Fibroblast of skin of back (primary cell): Measurements from ENCODE around the gene NACC2.
"Not testable (repeated sequence)": the region's sequence is repeated elsewhere in the genome, so short reads cannot be mapped to it uniquely, and the experiment has no call there.

Experiments
- DNase-seq: peaks from one replicate; pipeline ENCODE4 v3.0.0-alpha.2; 2013

NACC2 gene

GRCh38 chr9:136109351-136110081 is 14.4 kb upstream of the NACC2 start:
- DNase-seq: peak; percentile 91

- DNase-seq: no peak
Measured at GRCh38 chr9:136108648-136109266, 13.7 kb upstream of the NACC2 start.

GRCh38 chr9:136107953-136108647 is 13.0 kb upstream of the NACC2 start:
- no peak for DNase-seq

GRCh38 chr9:136107155-136107952 is 12.3 kb upstream of the NACC2 start:
- DNase-seq: no peak

GRCh38 chr9:136105398-136106135 is 10.5 kb upstream of the NACC2 start:
- DNase-seq: peak; percentile 65

- DNase-seq: no peak
Measured at GRCh38 chr9:136104916-136105315, 9.8 kb upstream of the NACC2 start.

- DNase-seq: no peak
Measured at GRCh38 chr9:136104488-136104800, 9.4 kb upstream of the NACC2 start.

- DNase-seq: no peak
Measured at GRCh38 chr9:136103651-136104487, 8.8 kb upstream of the NACC2 start.

- not testable (repeated sequence) for DNase-seq
Measured at GRCh38 chr9:136101615-136102074, 6.6 kb upstream of the NACC2 start.

- no peak for DNase-seq
Measured at GRCh38 chr9:136100700-136101614, 5.9 kb upstream of the NACC2 start.

GRCh38 chr9:136099542-136099941 is 4.5 kb upstream of the NACC2 start:
- no peak for DNase-seq

GRCh38 chr9:136098844-136099243 is 3.8 kb upstream of the NACC2 start:
- no peak for DNase-seq

- no peak for DNase-seq
Measured at GRCh38 chr9:136098210-136098609, 3.1 kb upstream of the NACC2 start.

- DNase-seq: no peak
Measured at GRCh38 chr9:136096505-136097001, 1.5 kb upstream of the NACC2 start.

GRCh38 chr9:136093995-136094881 is 851 bp downstream of the NACC2 start:
- DNase-seq: peak; percentile 70

- peak; percentile 67 for DNase-seq
Measured at GRCh38 chr9:136093346-136093986, 1.6 kb downstream of the NACC2 start.

GRCh38 chr9:136092741-136093140 is 2.3 kb downstream of the NACC2 start:
- DNase-seq: no peak

- DNase-seq: no peak
Measured at GRCh38 chr9:136092353-136092650, 2.8 kb downstream of the NACC2 start.
